Glomerular endothelial cell (primary cell): ENCODE results near the gene CCL21. TPM values are rescaled to one million over a fixed set of nuclear protein-coding genes. Genes with fewer than 3 reads are reported as not detected.
"Not testable (repeated sequence)": the region's sequence is repeated elsewhere in the genome, so short reads cannot be mapped to it uniquely, and the experiment has no call there.

Source experiments
- DNase-seq: peaks from one replicate; pipeline ENCODE4 v3.0.0-alpha.2; 2011; ENCODE audit warnings: low read depth, low spot score; ENCODE audit errors: extremely low read depth
- total RNA-seq: library from RNA; depleted of rRNA; stranded (reverse); fragments of >200 nt; gene quantifications from 2 replicates; pipeline ENCODE4 v1.2.3, GENCODE V29; 2015

CCL21 gene, protein sequence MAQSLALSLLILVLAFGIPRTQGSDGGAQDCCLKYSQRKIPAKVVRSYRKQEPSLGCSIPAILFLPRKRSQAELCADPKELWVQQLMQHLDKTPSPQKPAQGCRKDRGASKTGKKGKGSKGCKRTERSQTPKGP
- total RNA-seq: 0.19 and 0.64 TPM in 2 replicates

DNA sequence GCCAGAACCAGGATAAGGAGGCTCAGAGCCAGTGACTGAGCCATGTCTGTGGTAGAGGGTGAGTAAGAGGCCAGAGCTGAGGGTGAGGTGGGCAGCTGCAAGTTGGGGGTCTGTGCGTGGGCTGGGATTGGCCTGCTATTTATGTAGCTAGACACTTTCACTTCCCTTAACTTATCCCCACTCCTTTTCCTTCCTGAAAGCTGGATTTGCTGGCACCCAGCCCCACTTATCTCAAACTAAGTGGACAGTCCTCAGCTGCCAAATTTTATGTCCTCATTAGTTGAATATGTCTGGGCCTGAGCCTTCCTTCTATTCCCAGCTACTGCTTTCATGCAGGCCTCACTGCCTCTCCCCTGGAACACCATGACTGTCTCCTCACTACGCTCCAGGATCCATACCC, at the start of gene CCL21:
Gene CCL21, minus strand, starts transcription at position 114 of the 400 bp plus-strand sequence. Its CDS starts 70 bp downstream, at position 44.
- no peak for DNase-seq

DNA sequence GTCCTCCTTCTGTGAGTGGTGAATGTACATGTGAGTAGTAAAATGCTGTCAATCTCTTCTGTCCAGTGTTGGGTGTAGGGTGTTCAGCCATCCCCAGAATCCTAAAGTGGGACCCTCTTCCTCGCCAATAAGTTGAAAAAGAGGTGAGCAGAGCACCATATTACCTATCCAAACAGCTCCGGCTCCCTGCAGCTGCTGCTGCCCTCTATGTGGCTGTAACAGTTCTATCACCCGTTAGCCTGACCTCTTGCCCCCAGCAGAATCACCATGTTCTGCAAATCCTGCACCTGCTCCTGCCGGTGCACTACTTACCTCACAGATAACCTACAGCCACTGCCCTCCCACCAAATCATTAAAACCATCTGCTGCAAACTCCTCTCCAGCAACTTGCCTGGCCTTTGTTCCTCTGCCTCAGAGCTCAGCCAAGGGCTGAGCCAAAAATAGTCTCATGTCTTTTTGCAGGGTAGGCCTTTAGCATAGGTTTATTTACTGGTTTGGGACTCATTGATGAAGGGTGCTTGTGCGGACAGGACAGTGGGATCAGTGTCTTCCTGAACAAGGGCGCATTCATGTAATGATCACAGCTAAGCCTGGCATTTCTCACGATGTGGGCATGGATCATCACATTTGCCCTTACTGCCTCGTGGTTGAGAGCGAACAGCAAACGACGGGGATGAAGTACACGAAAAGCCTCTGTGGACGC, 49.6 kb upstream of the CCL21 start:
- DNase-seq: no peak

DNA sequence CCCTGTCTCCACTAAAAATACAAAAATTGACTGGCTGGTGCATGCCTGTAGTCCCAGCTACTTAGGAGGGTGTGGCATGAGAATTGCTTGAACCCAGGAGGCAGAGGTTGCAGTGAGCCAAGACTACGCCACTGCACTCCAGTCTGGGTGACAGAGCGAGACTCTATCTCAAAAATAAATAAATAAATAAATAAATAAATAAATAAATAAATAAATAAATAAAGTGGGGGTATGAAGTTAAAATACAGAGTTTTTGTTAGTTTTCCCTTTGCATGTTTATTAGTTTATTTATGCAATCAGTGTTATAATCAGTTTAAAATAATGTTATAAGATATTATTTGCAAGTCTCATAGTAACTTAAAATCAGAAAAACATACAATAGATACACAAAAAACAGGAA, 40.4 kb upstream of the CCL21 start:
- not testable (repeated sequence) for DNase-seq

DNA sequence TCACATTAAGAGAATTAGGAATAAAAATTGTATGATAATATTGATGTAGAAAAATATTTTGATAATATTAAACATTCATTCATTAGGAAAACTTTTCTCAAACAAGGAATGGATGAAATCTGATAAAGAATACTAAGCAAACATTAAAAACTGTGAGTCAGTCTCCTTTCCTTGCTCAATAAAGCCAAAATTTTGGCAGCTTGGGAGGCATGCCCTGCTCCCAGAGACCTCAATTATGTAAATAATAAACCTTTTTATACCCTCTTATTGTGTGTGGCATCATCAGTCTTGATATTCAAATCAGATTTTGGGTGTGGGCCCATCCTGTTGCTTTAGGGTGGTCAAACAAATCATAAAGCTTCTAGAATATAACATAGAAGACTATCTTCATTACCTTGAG, 36.6 kb upstream of the CCL21 start:
- DNase-seq: no peak

GRCh38 chr9:34744295-34745221, 34.6 kb upstream of the CCL21 start:
- no peak for DNase-seq

GRCh38 chr9:34742710-34743109, 32.8 kb upstream of the CCL21 start:
- no peak for DNase-seq

DNA sequence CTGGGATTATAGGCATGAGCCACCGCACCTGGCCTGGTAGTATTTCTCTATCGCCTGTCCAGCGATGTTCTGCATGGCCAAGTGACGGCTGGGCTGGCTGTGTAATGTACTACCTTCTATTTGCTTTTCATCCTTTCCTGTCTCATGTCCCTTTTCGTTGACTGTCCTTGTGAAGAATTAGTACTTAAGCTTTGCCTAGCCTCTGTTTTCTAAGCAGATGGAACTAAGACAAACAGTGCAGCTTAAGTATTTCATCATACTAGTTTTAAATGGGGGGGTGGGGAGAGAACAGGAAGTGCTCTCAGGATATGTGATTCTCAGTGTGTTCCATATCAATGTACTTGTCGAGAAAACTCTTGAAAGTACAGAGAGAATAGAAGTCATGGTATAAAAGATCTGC, 31.7 kb upstream of the CCL21 start:
- DNase-seq: no peak

DNA sequence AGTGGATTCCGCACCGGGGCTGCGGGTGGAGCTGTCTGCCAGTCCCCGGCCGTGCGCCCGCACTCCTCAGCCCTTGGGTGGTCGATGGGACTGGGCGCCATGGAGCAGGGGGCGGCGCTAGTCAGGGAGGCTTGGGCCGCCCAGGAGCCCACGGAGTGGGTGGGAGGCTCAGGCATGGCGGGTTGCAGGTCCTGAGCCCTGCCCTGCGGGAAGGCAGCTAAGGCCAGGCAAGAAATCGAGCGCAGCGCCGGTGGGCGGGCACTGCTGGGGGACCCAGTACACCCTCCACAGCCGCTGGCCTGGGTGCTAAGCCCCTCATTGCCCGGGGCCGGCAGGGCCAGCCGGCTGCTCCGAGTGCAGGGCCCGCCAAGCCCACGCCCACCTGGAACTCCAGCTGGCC, 30.2 kb upstream of the CCL21 start:
- not testable (repeated sequence) for DNase-seq

DNA sequence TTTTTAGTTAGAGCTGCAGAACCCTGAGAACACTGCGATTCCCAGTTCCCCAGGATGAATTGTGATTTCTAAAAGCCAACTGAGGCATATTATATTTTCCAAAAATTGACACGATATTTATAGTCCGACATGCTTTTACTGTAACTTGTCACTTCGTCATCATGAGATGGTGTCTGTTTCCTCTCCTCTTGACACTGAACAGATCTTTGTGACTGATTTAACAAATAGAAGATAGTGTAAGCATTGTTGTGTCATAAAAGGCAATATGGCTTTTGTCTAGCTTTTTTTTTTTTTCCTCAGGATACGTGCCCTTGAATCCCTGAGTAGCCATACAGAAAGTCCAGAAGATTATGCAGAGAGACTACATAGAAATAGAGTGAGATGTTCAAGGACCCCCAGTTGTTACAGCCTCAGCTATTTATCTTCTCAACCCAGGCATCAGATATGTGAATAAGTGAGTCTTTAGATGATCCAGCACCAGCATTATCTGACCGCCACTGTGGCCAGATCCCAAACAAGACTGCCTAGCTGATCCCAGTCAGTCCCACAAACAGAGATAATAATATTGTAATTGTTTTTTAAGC, 27.8 kb upstream of the CCL21 start:
- no peak for DNase-seq

- no peak for DNase-seq
Observed at GRCh38 chr9:34734720-34735119, 24.8 kb upstream of the CCL21 start.

- no peak for DNase-seq
Observed at GRCh38 chr9:34732886-34733285, 22.9 kb upstream of the CCL21 start.

- no peak for DNase-seq
Observed at GRCh38 chr9:34732478-34732877, 22.5 kb upstream of the CCL21 start.

GRCh38 chr9:34723141-34723540, 13.2 kb upstream of the CCL21 start:
- DNase-seq: no peak

DNA sequence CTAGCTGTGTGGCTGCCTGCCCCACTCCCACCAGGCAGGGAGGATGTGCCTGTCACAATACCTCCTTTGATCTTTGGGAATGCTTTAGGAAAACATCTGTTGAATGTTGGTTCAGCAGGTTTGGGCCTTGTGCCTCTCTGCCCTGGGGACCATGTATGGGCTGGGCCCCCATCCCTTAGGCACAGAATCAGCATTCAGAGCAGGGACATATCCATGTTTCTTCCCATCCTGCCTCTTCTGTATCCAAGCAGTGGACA, 9.8 kb upstream of the CCL21 start:
- not testable (repeated sequence) for DNase-seq

GRCh38 chr9:34719021-34719768, 9.3 kb upstream of the CCL21 start:
- DNase-seq: no peak

GRCh38 chr9:34717996-34718614, 8.2 kb upstream of the CCL21 start:
- no peak for DNase-seq

GRCh38 chr9:34716711-34717110, 6.8 kb upstream of the CCL21 start:
- DNase-seq: no peak

- DNase-seq: no peak
Observed at GRCh38 chr9:34715639-34716215, 5.8 kb upstream of the CCL21 start.

DNA sequence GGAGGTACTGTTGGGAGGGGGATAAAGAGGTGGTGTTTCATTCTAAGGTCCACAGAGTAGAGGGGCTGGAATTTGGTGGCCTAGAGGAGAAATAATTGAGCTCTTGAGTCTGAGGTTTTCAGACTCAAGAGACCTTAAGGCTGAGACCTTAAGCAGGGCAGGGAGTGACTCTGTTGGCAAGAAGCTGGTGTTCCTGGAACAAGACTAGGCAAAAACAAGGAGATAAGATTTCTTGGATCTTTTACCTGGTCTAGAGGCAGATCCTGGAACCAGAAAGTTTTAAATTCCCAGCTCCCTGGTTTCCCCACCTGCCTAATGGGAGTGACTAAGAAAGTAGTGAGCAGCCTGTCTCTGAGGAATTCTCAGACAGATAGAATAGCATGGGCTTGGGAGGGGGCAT, 4.1 kb upstream of the CCL21 start:
- DNase-seq: no peak

GRCh38 chr9:34712140-34712539, 2.2 kb upstream of the CCL21 start:
- DNase-seq: no peak
